GM23248 (cell line): Measurements from ENCODE around the gene KCTD20.

Experiments
- EZH2 ChIP-seq: fragments of 200-600 bp; sonication (generic); IDR thresholded peaks from 2 replicates; pipeline ENCODE4 v1.6.1; 2018; ENCODE audit warnings: antibody characterized with exemption, mild to moderate bottlenecking; ENCODE audit not compliant: insufficient read depth, poor library complexity, severe bottlenecking
- EZH2phosphoT487 ChIP-seq: fragments of 200-600 bp; sonication (generic); IDR thresholded peaks from 2 replicates; pipeline ENCODE4 v1.6.1; 2018; ENCODE audit warnings: antibody characterized with exemption, moderate library complexity, mild to moderate bottlenecking, low read depth; ENCODE audit not compliant: insufficient read depth

- no peak for TF ChIP-seq EZH2phosphoT487
- no peak for TF ChIP-seq EZH2
Measured at GRCh38 chr6:36469148-36469661, 26.4 kb downstream of the KCTD20 start.
